Spleen (tissue), 7 donors: ENCODE data around the gene HOXD4.

Experiments used
- POLR2A ChIP-seq, 3 donors: fragments of 450-650 bp; IDR thresholded peaks; one replicate each; pipeline ENCODE4 v1.5.1; 2017; ENCODE audit warnings: antibody characterized with exemption in 3 of 3, mild to moderate bottlenecking in 1 of 3
- TF ChIP-seq, protein P1 (sequence below), 11 experiments: fragments of 200-600 bp in 7 of 11; fragments of 450-650 bp in 4 of 11; sonication (generic) in 4 of 11; IDR thresholded peaks in 8 of 11; conservative IDR thresholded peaks in 3 of 11; 1 replicate in 7 of 11; 2 replicates in 4 of 11; pipeline versions ENCODE4 v1.4.0 to v1.8.0; 2016 to 2021; ENCODE audit warnings: antibody characterized with exemption in 11 of 11, inconsistent platforms in 4 of 11, mild to moderate bottlenecking in 1 of 11
- donor health status: DM: no; HTN: no; CAD: no; lungs with moderate emphysema.
- donor health status: DM: no; HTN: no; CAD: no.
- donor health status: DM: no; HTN: no; CAD: no.

DNA sequence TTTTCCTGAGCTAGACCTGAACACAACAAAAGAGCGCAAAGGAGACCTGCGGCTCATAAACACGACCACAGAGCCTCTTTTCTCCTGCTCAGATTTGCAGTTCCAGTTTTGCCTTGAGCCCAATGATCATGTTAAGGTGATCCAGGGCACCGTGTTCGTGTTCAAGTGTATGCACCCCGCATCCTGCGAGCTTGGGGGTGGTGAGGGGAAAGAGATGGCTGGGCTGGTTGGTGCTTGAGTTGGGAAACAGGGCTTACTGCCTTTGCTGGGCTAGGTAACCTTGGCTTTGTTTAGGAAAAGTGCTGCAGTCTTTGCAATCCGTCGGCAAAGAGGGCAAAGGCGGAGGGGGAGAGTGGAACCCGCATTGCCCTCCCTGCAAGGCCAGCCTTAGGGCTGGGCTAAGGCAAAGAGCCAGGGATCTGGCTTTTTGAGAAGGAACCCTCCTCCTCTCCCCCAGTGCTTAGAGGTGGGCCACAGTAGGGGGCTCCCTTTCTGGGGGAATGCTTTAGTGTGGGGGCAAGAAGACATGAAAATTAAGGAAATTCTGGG lies 33.5 kb upstream of the HOXD4 start:
- TF ChIP-seq, protein P1, sequence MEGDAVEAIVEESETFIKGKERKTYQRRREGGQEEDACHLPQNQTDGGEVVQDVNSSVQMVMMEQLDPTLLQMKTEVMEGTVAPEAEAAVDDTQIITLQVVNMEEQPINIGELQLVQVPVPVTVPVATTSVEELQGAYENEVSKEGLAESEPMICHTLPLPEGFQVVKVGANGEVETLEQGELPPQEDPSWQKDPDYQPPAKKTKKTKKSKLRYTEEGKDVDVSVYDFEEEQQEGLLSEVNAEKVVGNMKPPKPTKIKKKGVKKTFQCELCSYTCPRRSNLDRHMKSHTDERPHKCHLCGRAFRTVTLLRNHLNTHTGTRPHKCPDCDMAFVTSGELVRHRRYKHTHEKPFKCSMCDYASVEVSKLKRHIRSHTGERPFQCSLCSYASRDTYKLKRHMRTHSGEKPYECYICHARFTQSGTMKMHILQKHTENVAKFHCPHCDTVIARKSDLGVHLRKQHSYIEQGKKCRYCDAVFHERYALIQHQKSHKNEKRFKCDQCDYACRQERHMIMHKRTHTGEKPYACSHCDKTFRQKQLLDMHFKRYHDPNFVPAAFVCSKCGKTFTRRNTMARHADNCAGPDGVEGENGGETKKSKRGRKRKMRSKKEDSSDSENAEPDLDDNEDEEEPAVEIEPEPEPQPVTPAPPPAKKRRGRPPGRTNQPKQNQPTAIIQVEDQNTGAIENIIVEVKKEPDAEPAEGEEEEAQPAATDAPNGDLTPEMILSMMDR (IDR thresholded peaks at IDR 0.05 in 8 of 11, conservative IDR thresholded peaks at IDR 0.05 in 3 of 11), result no peak
- TF ChIP-seq POLR2A (IDR thresholded peaks at IDR 0.05), result no peak
